ENCODE results near the gene TRIOBP.
"Not testable (repeated sequence)": the region's sequence is repeated elsewhere in the genome, so short reads cannot be mapped to it uniquely, and the experiment has no call there.

Gene TRIOBP

GRCh38 chr22:37794376-37794775, 97.5 kb downstream of the TRIOBP start:
- Mint-ChIP-seq H3K4me3 (no peak overlapping the region), H3K9me3 (no peaks in the 10 kb centered on the region), H3K36me3 (ENCODE audit: low read depth) (no peaks in the 10 kb centered on the region), H3K4me1 (peaks cover 11% of the 10 kb centered on the region), H3K27me3 (ENCODE audit: low read depth, poor library complexity) (peaks cover 3% of the 10 kb centered on the region), H3K27ac (no peak overlapping the region)
- DNase-seq, result no peak
- TF ChIP-seq CTCF (IDR thresholded peaks at IDR 0.05), result no peak

GRCh38 chr22:37796079-37796478, 99.2 kb downstream of the TRIOBP start:
- Mint-ChIP-seq H3K4me3 (no peak overlapping the region), H3K4me1 (peaks cover 11% of the 10 kb centered on the region), H3K9me3 (peaks cover 3% of the 10 kb centered on the region), H3K27me3 (ENCODE audit: low read depth, poor library complexity) (peaks cover 13% of the 10 kb centered on the region), H3K27ac (no peak overlapping the region), H3K36me3 (ENCODE audit: low read depth) (no peaks in the 10 kb centered on the region)
- DNase-seq, result no peak
- no peak for TF ChIP-seq CTCF (IDR thresholded peaks at IDR 0.05)

- H3K27ac Mint-ChIP-seq; H3K36me3 Mint-ChIP-seq (ENCODE audit: low read depth); H3K4me1 Mint-ChIP-seq; DNase-seq; H3K4me3 Mint-ChIP-seq; H3K9me3 Mint-ChIP-seq: not testable (repeated sequence)
- H3K27me3 Mint-ChIP-seq (ENCODE audit: low read depth, poor library complexity), result peaks cover 19% of the 10 kb centered on the region
Observed at GRCh38 chr22:37797259-37797658, 100.4 kb downstream of the TRIOBP start.

GRCh38 chr22:37797874-37798500, 101.1 kb downstream of the TRIOBP start:
- Mint-ChIP-seq H3K36me3 (ENCODE audit: low read depth) (no peaks in the 10 kb centered on the region), H3K27me3 (ENCODE audit: low read depth, poor library complexity) (peaks cover 22% of the 10 kb centered on the region), H3K27ac (peak overlapping the region; percentile 49), H3K4me1 (peaks cover 10% of the 10 kb centered on the region), H3K9me3 (peaks cover 3% of the 10 kb centered on the region), H3K4me3 (no peak overlapping the region)
- no peak for DNase-seq
- TF ChIP-seq CTCF (IDR thresholded peaks at IDR 0.05), result no peak

- not testable (repeated sequence) for H3K27ac Mint-ChIP-seq
Observed at GRCh38 chr22:37799979-37800378, 103.1 kb downstream of the TRIOBP start.

GRCh38 chr22:37801946-37802309, 105.1 kb downstream of the TRIOBP start:
- no peak overlapping the region for H3K27ac Mint-ChIP-seq
- H3K27me3 Mint-ChIP-seq (ENCODE audit: low read depth, poor library complexity), result peaks cover 23% of the 10 kb centered on the region
- H3K36me3 Mint-ChIP-seq (ENCODE audit: low read depth), result no peaks in the 10 kb centered on the region
- TF ChIP-seq CTCF (IDR thresholded peaks at IDR 0.05), result no peak
- H3K4me3 Mint-ChIP-seq, result peak overlapping the region; percentile 82
- H3K4me1 Mint-ChIP-seq, result peaks cover 38% of the 10 kb centered on the region
- DNase-seq, result no peak
- peaks cover 3% of the 10 kb centered on the region for H3K9me3 Mint-ChIP-seq

More at GRCh38 chr22:37799979-37800378, 103.1 kb downstream of the TRIOBP start:
- not testable (repeated sequence) for H3K9me3 Mint-ChIP-seq; H3K36me3 Mint-ChIP-seq (ENCODE audit: low read depth); H3K4me3 Mint-ChIP-seq; DNase-seq
- Mint-ChIP-seq H3K27me3 (ENCODE audit: low read depth, poor library complexity) (peaks cover 26% of the 10 kb centered on the region), H3K4me1 (peaks cover 24% of the 10 kb centered on the region)

Data from nephron progenitor cell (in vitro differentiated cells).